SK-N-SH (cell line): ENCODE results near the gene NR1H4.

Experiments used
- CTCF ChIP-seq: fragments of 200-600 bp; sonication (generic); IDR thresholded peaks from 2 replicates; pipeline ENCODE4 v1.6.1; 2017; ENCODE audit warnings: antibody characterized with exemption, mild to moderate bottlenecking, moderate library complexity
- JUND ChIP-seq: IDR thresholded peaks from 2 replicates; pipeline ENCODE4 v1.4.0; 2012
- MXI1 ChIP-seq: IDR thresholded peaks from 2 replicates; pipeline ENCODE4 v1.6.1; 2012; ENCODE audit warnings: mild to moderate bottlenecking, low read depth, low read length, improper control_type of control experiment
- NFIC ChIP-seq: IDR thresholded peaks from 2 replicates; pipeline ENCODE4 v1.4.0; 2012; ENCODE audit warnings: borderline replicate concordance
- NRF1 ChIP-seq: IDR thresholded peaks from 2 replicates; pipeline ENCODE4 v1.6.1; 2012; ENCODE audit warnings: low read depth, mild to moderate bottlenecking, low read length
- POLR2AphosphoS5 ChIP-seq: IDR thresholded peaks from 2 replicates; pipeline ENCODE4 v1.6.1; 2012; ENCODE audit warnings: low read depth, low read length
- RAD21 ChIP-seq: IDR thresholded peaks from 2 replicates; pipeline ENCODE4 v1.6.1; 2012; ENCODE audit warnings: mild to moderate bottlenecking, low read length
- SMC3 ChIP-seq: IDR thresholded peaks from 2 replicates; pipeline ENCODE4 v1.6.1; 2012; ENCODE audit warnings: low read depth, low read length, improper control_type of control experiment
- TF ChIP-seq, protein P1 (sequence below): IDR thresholded peaks from 2 replicates; pipeline ENCODE4 v1.6.1; 2012; ENCODE audit warnings: mild to moderate bottlenecking, low read depth, low read length, moderate library complexity
- TF ChIP-seq, protein P2 (sequence below): IDR thresholded peaks from 2 replicates; pipeline ENCODE4 v1.4.0; 2012; ENCODE audit warnings: low read depth

- TF ChIP-seq RAD21 (no peak), POLR2AphosphoS5 (no peak), CTCF (no peak), NFIC (no peak), NRF1 (no peak), SMC3 (no peak), MXI1 (no peak), JUND (no peak)
- TF ChIP-seq, protein P1, sequence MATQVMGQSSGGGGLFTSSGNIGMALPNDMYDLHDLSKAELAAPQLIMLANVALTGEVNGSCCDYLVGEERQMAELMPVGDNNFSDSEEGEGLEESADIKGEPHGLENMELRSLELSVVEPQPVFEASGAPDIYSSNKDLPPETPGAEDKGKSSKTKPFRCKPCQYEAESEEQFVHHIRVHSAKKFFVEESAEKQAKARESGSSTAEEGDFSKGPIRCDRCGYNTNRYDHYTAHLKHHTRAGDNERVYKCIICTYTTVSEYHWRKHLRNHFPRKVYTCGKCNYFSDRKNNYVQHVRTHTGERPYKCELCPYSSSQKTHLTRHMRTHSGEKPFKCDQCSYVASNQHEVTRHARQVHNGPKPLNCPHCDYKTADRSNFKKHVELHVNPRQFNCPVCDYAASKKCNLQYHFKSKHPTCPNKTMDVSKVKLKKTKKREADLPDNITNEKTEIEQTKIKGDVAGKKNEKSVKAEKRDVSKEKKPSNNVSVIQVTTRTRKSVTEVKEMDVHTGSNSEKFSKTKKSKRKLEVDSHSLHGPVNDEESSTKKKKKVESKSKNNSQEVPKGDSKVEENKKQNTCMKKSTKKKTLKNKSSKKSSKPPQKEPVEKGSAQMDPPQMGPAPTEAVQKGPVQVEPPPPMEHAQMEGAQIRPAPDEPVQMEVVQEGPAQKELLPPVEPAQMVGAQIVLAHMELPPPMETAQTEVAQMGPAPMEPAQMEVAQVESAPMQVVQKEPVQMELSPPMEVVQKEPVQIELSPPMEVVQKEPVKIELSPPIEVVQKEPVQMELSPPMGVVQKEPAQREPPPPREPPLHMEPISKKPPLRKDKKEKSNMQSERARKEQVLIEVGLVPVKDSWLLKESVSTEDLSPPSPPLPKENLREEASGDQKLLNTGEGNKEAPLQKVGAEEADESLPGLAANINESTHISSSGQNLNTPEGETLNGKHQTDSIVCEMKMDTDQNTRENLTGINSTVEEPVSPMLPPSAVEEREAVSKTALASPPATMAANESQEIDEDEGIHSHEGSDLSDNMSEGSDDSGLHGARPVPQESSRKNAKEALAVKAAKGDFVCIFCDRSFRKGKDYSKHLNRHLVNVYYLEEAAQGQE, result no peak
- TF ChIP-seq, protein P2, sequence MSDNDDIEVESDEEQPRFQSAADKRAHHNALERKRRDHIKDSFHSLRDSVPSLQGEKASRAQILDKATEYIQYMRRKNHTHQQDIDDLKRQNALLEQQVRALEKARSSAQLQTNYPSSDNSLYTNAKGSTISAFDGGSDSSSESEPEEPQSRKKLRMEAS, result no peak
Observed at GRCh38 chr12:100442403-100442802, 31.3 kb upstream of the NR1H4 start.
